DOHH2 (cell line): Measurements from ENCODE around the gene KRTAP4-12.

ENCODE experiments used
- CTCF ChIP-seq: fragments of 200-600 bp; sonication (generic); IDR thresholded peaks from one replicate; pipeline ENCODE4 v1.5.1; 2014; ENCODE audit warnings: antibody characterized with exemption, mild to moderate bottlenecking, low read depth, low read length; ENCODE audit not compliant: poor library complexity, severe bottlenecking
- EZH2phosphoT487 ChIP-seq: fragments of 200-600 bp; sonication (generic); IDR thresholded peaks from 2 replicates; pipeline ENCODE4 v1.6.1; 2017; ENCODE audit warnings: borderline replicate concordance, mild to moderate bottlenecking, antibody characterized with exemption, low read length, moderate library complexity, mixed read lengths

GRCh38 chr17:41147531-41148204, 23.7 kb upstream of the KRTAP4-12 start:
- TF ChIP-seq CTCF (no peak), EZH2phosphoT487 (no peak)
